Hepatocyte (in vitro differentiated cells): ENCODE data around the gene SIN3B. TPM values are rescaled to one million over a fixed set of nuclear protein-coding genes. Genes with fewer than 3 reads are reported as not detected.

ENCODE experiments used
- DNase-seq: peaks from one replicate; pipeline ENCODE4 v3.0.0-alpha.2; 2016; ENCODE audit warnings: low spot score
- H2AFZ ChIP-seq: fragments of 200-600 bp; sonication (generic); 2 replicates; pipeline ENCODE4 v1.6.0; 2016; ENCODE audit warnings: antibody characterized with exemption, mild to moderate bottlenecking
- H3K27ac ChIP-seq: fragments of 200-600 bp; sonication (generic); 2 replicates; pipeline ENCODE4 v1.5.1; 2016; ENCODE audit warnings: mild to moderate bottlenecking
- H3K27me3 ChIP-seq: fragments of 200-600 bp; sonication (generic); 2 replicates; pipeline ENCODE4 v1.6.1; 2016
- H3K36me3 ChIP-seq: fragments of 200-600 bp; sonication (generic); replicated peaks from 2 replicates; pipeline ENCODE4 v1.5.1; 2016; ENCODE audit warnings: low read depth; ENCODE audit not compliant: insufficient read depth
- H3K4me1 ChIP-seq: fragments of 200-600 bp; sonication (generic); 2 replicates; pipeline ENCODE4 v1.5.1; 2016; ENCODE audit warnings: mild to moderate bottlenecking, moderate library complexity; ENCODE audit not compliant: insufficient read depth
- H3K4me2 ChIP-seq: fragments of 200-600 bp; sonication (generic); 2 replicates; pipeline ENCODE4 v1.6.0; 2016
- H3K4me3 ChIP-seq: fragments of 200-600 bp; sonication (generic); 2 replicates; pipeline ENCODE4 v1.5.1; 2016; ENCODE audit warnings: mild to moderate bottlenecking
- H3K79me2 ChIP-seq: fragments of 200-600 bp; sonication (generic); 2 replicates; pipeline ENCODE4 v1.6.0; 2017; ENCODE audit warnings: mild to moderate bottlenecking
- H3K9me2 ChIP-seq: fragments of 200-600 bp; sonication (generic); replicated peaks from 2 replicates; pipeline ENCODE4 v1.6.0; 2017; ENCODE audit warnings: mild to moderate bottlenecking; ENCODE audit not compliant: insufficient read depth
- H3K9me3 ChIP-seq: fragments of 200-600 bp; sonication (generic); 2 replicates; pipeline ENCODE4 v1.5.1; 2016; ENCODE audit warnings: low read depth, mild to moderate bottlenecking
- H4K20me1 ChIP-seq: fragments of 200-600 bp; sonication (generic); 2 replicates; pipeline ENCODE4 v1.6.0; 2016; ENCODE audit warnings: mild to moderate bottlenecking; ENCODE audit not compliant: insufficient read depth, poor library complexity, severe bottlenecking
- CTCF ChIP-seq: fragments of 200-600 bp; sonication (generic); IDR thresholded peaks from 2 replicates; pipeline ENCODE4 v1.5.1; 2016; ENCODE audit warnings: antibody characterized with exemption, mild to moderate bottlenecking; ENCODE audit not compliant: poor library complexity
- EZH2 ChIP-seq: fragments of 200-600 bp; sonication (generic); IDR thresholded peaks from 2 replicates; pipeline ENCODE4 v1.6.1; 2016; ENCODE audit warnings: antibody characterized with exemption, mild to moderate bottlenecking, borderline replicate concordance
- EZH2phosphoT487 ChIP-seq: fragments of 200-600 bp; sonication (generic); IDR thresholded peaks from one replicate; pipeline ENCODE4 v1.6.1; 2018; ENCODE audit warnings: antibody characterized with exemption, mild to moderate bottlenecking, low read depth, moderate library complexity; ENCODE audit not compliant: unreplicated experiment, severe bottlenecking
- WGBS: methylation state at CpG from one replicate; pipeline ENCODE4 v1.1.6; 2016; ENCODE audit warnings: low lambda C conversion rate; ENCODE audit errors: missing lambda C conversion rate; 5-methylcytosine and 5-hydroxymethylcytosine counted together
- polyA plus RNA-seq: library from polyadenylated mRNA; unstranded; fragments of >200 nt; fragmentation: Nextera tagmentation; extraction: Ambion mirVana; gene quantifications from 2 replicates; pipeline ENCODE4 v1.2.1, GENCODE V29; 2016
- total RNA-seq: library from RNA; depleted of rRNA; stranded (reverse); fragments of >200 nt; gene quantifications from 2 replicates; pipeline ENCODE4 v1.2.3, GENCODE V29; 2014

The SIN3B gene
- total and polyA plus RNA-seq, 2 experiments from 2014 or later = 17.0 to 21.9 TPM

- no peaks in the 10 kb centered on the region for H3K4me1 ChIP-seq
- H3K36me3 ChIP-seq = no peaks in the 10 kb centered on the region
- 98% methylated on average over 2 of the region's 2 CpGs for WGBS
- H3K9me2 ChIP-seq = no peaks in the 10 kb centered on the region
- no peak overlapping the region for H3K4me2 ChIP-seq
- TF ChIP-seq EZH2 (no peak), EZH2phosphoT487 (no peak)
- H3K27ac ChIP-seq = no peak overlapping the region
- H3K9me3 ChIP-seq = peaks cover 7% of the 10 kb centered on the region
- no peak for DNase-seq
- no peak overlapping the region for H3K4me3 ChIP-seq
- H3K27me3 ChIP-seq = no peaks in the 10 kb centered on the region
- no peaks in the 10 kb centered on the region for H4K20me1 ChIP-seq
- H3K79me2 ChIP-seq = no peaks in the 10 kb centered on the region
- H2AFZ ChIP-seq = no peak overlapping the region
Measured at GRCh38 chr19:16788479-16788878, 40.7 kb upstream of the SIN3B start.

GRCh38 chr19:16789238-16789637 is 40.0 kb upstream of the SIN3B start:
- H3K36me3 ChIP-seq = no peaks in the 10 kb centered on the region
- no peak for DNase-seq
- no peak overlapping the region for H2AFZ ChIP-seq
- WGBS = 96% methylated on average over 1 of the region's 1 CpG
- no peak overlapping the region for H3K4me2 ChIP-seq
- H3K4me3 ChIP-seq = no peak overlapping the region
- peaks cover 7% of the 10 kb centered on the region for H3K9me3 ChIP-seq
- H3K9me2 ChIP-seq = no peaks in the 10 kb centered on the region
- H3K27me3 ChIP-seq = no peaks in the 10 kb centered on the region
- TF ChIP-seq EZH2phosphoT487 (no peak), CTCF (no peak), EZH2 (no peak)
- no peaks in the 10 kb centered on the region for H3K4me1 ChIP-seq
- no peak overlapping the region for H3K27ac ChIP-seq
- no peaks in the 10 kb centered on the region for H4K20me1 ChIP-seq
- H3K79me2 ChIP-seq = no peaks in the 10 kb centered on the region

- WGBS = 61% methylated on average over 1 of the region's 1 CpG
- Histone ChIP-seq H3K9me2 (no peaks in the 10 kb centered on the region), H3K27me3 (no peaks in the 10 kb centered on the region), H3K79me2 (no peaks in the 10 kb centered on the region), H3K4me3 (no peak overlapping the region), H3K27ac (no peak overlapping the region), H2AFZ (no peak overlapping the region), H3K4me1 (no peaks in the 10 kb centered on the region), H4K20me1 (no peaks in the 10 kb centered on the region), H3K4me2 (no peak overlapping the region), H3K36me3 (no peaks in the 10 kb centered on the region), H3K9me3 (peaks cover 7% of the 10 kb centered on the region)
- no peak for TF ChIP-seq EZH2
- TF ChIP-seq EZH2phosphoT487 = no peak
- TF ChIP-seq CTCF = no peak
- DNase-seq = no peak
Measured at GRCh38 chr19:16790051-16790450, 39.1 kb upstream of the SIN3B start.

- Histone ChIP-seq H4K20me1 (no peaks in the 10 kb centered on the region), H3K4me1 (no peaks in the 10 kb centered on the region), H3K4me2 (no peak overlapping the region), H3K27ac (no peak overlapping the region), H3K36me3 (no peaks in the 10 kb centered on the region), H3K9me3 (peaks cover 7% of the 10 kb centered on the region), H3K27me3 (no peaks in the 10 kb centered on the region), H3K9me2 (no peaks in the 10 kb centered on the region), H3K79me2 (no peaks in the 10 kb centered on the region), H3K4me3 (no peak overlapping the region), H2AFZ (no peak overlapping the region)
- WGBS = 91% methylated on average over 10 of the region's 10 CpGs
- DNase-seq = no peak
- TF ChIP-seq EZH2 (no peak), CTCF (no peak), EZH2phosphoT487 (no peak)
Measured at GRCh38 chr19:16791942-16792341, 37.3 kb upstream of the SIN3B start.
